HTERT RPE-1 (cell line): ENCODE results near the gene FRMPD4.
"Not testable (repeated sequence)": the region's sequence is repeated elsewhere in the genome, so short reads cannot be mapped to it uniquely, and the experiment has no call there.

Experiments used
- in situ Hi-C: fragments of 300-500 bp; cut with MboI; formaldehyde crosslinking; loops from 4 replicates; pipeline ENCODE4 v1.14.3; 2020; ENCODE audit warnings: low sequenced_read_pairs

FRMPD4 gene

DNA sequence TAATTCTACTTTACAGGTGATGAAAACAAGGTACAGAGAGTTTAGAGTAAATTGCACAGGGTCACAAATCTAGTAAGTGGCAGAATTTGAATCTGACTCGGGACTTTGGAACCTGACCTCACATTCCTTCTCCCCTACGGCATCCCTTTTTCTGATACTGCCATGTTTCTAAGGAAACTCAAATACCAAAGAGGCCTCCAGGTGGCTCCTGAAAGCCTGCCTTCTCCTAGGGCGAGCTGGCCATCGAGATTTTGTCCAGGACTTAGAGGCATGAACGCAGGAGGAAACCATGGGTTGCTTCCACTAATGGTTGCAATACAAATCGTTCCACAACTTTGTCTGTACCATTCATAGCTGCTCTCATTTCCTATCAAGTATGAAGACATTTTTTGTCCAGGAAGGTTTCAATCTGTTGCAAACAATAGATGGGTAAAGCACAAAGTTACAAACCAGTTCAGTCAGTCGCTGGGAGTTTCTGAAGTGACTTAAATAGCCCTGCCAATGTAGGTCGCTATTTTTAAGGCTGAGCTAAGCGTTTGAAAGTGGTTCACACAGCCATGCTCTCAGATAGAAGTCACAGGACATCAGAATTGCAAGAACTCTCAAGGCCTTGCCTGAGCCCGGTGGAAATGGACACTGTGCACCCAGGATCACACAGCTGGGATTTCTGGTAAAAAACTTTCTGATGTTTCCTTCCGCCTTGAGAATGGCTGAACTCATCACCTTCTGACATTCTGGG, 356.3 kb downstream of the FRMPD4 start:
- in situ Hi-C loops = no loop called here

DNA sequence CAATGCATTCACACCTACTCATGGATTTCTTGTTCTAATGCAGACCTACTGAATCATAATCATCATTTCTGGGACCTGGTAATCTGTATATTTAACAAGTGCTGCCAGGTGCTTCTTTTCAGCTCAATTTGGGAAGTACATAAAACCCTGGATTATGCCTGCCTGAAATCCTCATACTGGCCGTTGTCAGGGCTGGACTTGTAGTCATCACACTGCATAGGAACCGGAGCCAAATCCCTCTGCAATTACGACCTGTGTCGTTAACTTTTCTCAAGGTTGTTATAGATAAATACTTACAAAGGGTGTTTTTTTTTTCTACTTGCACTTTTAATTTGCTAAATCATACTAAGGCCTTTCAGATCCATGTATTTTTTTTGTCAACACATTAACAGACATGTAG, 358.1 kb downstream of the FRMPD4 start:
- in situ Hi-C loops = no loop called here

DNA sequence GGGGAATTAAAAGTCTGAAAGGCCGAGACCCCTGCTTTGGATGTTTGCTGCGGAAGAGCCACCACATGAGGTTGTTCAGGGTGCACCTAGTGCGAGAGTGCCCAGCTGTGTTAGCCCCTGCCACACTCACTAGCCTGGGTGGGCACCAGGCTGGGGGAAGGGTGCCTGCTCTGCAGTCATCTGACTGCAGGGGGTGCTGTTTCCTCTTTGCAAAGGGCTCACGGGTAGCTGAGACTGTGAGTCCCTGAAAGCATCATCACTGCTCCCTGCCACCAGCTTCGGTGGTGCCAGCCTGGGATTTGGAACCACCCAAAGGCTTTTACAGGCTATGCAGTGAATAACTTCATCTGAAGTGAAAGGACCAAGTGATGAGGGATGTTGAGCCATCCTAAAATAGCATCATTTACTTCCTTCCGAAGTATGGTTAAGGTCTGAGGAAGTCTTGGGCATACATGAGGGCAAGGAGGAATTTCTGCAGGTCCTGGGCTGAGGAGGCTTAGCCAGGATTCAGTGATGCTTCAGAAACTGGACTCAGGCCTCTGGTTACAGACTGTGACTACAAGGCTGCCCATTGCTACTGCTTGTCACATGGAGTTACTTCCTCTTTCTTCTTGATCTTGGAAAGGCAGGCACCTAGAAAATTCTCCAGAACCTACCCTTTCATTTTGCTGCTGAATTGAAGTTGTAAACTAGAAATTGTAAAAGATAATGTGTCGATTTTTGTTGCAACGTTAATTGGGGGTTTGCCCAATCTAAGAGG, 359.7 kb downstream of the FRMPD4 start:
- in situ Hi-C loops = no loop called here

DNA sequence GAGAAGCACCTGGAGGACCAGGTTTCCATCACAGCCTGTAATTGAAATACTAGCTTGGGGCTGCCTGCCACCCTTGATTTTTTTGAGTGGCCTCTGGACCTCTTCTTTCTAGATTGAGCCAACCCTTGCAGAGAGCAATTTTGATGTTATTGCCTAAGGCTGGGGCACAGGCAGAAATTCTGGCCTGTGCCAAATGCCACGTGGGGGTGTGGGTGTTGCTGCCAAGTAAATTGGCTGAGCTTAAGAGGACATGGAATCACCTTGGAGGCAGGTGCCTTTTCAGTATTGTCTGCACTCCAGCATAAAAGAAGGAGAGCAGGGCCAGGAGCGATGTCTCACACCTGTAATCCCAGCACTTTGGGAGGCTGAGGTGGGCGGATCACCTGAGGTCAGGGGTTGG, 366.9 kb downstream of the FRMPD4 start:
- in situ Hi-C loops = no loop called here

DNA sequence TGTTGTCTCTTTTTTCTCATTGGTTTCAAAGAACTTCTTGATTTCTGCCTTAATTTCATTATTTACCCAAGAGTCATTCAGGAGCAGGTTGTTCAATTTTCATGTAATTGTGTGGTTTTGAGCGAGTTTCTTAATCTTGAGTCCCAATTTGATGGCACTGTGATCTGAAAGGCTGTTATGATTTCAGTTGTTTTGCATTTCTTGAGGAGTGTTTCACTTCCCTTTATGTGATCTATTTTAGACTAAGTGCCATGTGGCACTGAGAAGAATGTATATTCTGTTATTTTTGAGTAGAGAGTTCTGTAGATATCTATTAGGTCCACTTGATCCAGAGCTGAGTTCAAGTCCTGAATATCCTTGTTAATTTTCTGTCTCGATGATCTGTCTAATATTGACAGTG, 377.1 kb downstream of the FRMPD4 start:
- in situ Hi-C loops = not testable (repeated sequence)

DNA sequence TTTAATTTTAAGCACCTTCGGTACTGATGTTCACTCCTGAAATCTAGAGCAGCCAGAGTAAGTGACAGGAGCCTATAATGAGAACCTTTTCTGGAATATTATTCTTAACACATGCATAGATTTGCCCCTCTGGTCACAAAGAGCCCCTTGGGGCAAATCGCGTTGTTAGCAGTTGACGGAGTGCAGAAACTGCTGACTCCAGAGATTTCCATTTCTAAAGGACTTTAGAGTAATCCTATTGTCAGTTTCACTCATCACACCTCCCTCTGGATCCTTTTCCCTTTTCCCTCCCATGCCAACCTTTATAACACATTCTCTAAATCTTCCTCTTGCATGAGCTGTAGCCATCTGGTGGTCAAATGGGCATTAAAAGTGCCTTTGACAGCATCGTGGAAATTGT, 388.0 kb downstream of the FRMPD4 start:
- in situ Hi-C loops = no loop called here

DNA sequence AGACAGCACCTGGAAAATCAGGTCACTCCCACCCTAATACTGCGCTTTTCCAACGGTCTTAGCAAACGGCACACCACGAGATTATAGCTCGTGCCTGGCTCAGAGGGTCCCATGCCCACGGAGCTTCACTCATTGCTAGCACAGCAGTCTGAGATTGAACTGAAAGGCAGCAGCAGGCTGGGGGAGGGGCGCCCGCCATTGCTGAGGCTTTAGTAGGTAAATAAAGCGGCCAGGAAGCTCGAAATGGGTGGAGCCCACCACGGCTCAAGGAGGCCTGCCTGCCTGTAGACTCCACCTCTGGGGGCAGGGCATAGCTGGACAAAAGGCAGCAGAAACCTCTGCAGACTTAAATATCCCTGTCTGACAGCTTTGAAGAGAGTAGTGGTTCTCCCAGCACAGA, 399.8 kb downstream of the FRMPD4 start:
- in situ Hi-C loops = not testable (repeated sequence)

DNA sequence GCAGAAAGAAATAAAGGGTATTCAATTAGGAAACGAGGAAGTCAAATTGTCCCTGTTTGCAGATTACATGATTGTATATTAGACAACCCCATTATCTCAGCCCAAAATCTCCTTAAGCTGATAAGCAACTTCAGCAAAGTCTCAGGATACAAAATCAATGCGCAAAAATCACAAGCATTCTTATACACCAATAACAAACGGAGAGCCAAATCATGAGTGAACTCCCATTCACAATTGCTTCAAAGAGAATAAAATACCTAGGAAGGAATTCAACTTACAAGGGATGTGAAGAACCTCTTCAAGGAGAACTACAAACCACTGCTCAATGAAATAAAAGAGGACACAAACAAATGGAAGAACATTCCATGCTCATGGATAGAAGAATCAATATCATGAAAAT, 404.0 kb downstream of the FRMPD4 start:
- in situ Hi-C loops = not testable (repeated sequence)

DNA sequence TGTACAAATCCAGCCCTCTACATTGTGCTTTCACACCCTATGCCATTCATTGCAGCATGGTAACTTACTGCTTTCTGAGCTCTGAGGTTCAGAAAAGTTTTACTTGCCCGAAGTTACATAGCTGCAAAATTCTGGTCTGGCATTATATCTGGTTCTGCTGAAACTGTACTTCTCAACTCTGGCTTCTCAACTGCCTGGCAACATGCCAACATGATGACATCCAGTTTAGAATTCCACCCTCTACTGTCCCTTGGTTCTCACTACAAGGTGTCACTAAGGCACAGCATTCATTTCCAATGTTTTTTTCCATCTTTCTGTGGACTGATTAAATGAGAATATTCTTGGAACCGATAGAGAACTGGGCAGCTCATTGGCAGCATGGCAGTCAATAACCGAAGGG, 410.1 kb downstream of the FRMPD4 start:
- in situ Hi-C loops = no loop called here

DNA sequence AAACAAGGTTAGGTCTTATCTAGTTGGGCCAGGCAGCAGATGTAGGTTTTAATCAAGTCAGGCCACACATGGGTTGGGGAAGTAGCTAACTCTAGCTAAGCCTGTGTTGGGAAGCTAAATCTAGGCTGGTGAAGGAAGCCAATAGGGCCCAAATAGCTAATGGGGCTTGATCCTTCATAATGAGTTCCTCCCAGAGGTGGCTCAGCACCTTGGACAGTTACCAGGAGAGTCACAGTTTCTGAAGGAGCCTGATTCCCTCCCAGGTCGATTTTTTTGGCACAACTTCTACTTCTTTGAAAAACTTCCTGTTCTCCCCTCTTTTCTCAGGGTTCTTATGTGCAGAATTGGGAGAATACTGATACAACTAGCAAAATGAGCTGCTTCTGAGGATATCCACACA, 410.5 kb downstream of the FRMPD4 start:
- in situ Hi-C loops = no loop called here

DNA sequence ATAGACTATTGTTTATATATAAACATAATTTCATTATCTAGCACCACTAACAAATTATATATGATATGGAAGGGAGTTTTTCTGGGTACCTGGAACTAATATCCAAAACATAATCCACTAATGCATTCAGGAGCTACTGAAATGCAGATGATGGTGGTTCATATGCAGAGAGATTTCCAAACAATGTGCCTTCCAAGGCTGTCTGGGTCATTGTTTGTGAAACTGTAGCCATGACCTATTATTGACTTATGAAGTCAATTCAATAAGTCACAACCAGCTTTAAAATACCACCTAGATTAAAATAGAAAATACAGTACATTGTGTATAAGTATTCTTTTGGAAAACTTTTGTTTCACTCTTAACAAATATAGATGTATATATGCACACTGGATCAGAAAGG, 415.9 kb downstream of the FRMPD4 start:
- in situ Hi-C loops = no loop called here

DNA sequence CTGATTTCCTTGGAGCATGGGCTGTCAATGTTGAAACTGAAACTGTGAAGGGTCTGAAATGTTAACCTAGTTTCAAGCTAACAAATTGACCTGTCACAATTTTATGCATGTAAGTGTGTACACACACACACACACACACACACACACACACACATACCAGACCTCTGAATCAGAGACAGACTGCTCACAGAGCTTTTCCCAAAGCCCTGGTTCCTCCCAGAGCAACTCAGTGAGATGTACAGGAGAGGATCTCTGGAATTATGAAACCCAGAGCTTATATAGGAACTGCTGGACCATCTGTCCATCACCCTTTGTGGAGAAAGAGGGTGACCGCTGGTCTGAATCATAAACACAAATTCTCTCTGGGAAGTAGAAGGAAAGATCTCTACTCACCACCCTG, 424.8 kb downstream of the FRMPD4 start:
- in situ Hi-C loops = no loop called here

DNA sequence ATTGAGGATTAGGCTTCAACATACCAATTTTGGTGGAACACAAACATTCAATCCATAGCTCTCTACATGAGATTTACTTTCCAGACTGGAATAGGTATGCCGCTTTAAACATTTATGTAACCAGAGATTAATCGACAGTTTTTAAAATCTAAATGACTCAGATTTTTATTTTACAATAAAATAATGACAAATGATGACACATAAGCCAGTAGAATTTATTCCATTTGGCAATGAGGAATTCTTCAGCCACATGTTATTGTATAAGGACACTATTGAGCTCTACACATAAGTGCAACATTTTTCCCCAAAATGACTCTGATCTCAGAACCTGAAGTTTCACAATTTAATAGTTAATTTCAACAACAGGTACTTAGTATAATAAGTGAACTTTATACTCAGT, 425.9 kb downstream of the FRMPD4 start:
- in situ Hi-C loops = no loop called here

DNA sequence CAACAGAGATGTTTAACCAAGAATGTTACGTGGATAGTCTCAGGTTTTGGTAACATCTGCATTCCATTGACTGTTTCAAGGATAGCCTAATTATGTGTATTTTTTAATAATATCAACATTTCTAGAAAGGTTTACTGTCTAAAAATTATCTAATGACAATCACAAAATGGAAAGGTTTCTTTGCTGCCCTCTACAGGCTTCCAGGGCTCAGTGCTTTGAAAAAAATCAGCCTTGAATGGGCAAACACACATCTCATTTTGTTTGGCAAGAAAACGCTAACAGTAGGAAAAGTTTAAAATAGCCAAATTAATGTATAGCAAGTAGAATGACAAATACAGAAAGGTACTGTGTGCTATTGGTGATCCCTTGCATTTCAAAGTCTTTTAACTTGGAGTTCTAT, 429.6 kb downstream of the FRMPD4 start:
- in situ Hi-C loops = no loop called here

DNA sequence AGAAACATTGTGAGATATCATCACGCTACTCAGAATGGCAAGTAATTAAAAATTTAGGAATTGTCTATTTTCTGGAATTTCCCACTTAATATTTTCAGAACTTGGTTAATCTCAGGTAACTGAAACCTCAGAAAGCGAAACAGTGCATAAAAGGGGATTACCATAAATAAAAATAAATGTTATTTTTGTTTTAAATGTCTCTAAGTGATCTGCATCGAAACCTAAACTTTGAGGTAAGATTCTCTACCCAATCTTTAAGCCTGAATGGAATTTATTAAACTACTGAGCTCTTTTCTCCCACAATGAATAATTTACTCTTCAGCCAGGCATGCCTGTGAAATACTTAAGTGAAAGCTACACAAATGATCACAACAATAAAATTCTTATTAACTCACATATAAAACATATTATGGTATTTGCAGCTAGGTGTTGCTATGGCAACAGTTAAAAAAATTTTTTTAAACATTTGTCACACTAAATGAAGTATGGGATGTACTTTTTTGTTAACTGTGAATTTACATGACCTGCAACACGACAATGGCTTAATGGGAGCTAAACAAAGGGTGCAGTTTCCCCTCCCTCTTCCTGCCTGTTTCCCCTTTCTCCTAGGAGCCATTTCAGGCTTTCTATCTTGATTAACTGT, 432.7 kb downstream of the FRMPD4 start:
- in situ Hi-C loops = no loop called here

DNA sequence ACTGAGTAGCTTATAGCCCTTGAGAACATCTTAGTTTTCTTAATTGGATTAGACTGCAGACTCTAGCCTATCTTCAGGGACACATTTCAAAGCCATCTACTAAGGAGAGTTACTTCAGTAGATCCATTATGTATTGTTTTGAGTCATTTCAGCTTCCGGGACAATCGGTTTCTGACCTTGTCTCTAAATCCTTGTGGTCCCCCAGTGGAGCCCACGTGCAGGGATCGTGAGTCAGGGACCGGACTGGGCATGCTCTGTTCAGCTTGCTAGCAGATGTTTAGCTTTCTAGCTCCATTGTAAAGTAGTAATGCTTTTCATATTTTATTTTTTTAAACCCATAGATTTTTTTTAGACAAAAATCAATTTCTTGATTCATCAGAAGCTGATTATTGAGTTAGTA, 441.0 kb downstream of the FRMPD4 start:
- in situ Hi-C loops = no loop called here

DNA sequence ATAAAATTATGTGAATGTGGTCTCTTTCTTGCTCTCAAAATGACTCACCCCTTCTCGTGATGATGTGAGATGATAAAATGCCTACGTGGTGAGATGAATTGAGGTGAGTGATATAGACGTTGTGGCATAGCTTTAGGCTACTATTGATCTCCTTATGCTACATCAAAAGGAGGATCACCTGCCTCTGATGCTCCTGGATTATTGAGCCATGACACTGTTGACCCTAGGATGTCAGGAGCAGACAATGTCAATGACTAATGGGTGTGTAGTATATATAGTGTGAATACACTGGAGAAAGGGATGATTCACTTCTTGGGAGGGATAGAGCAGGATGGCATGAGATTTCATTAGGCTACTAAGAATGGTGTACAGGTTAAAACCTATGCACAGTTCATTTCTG, 442.3 kb downstream of the FRMPD4 start:
- in situ Hi-C loops = no loop called here

DNA sequence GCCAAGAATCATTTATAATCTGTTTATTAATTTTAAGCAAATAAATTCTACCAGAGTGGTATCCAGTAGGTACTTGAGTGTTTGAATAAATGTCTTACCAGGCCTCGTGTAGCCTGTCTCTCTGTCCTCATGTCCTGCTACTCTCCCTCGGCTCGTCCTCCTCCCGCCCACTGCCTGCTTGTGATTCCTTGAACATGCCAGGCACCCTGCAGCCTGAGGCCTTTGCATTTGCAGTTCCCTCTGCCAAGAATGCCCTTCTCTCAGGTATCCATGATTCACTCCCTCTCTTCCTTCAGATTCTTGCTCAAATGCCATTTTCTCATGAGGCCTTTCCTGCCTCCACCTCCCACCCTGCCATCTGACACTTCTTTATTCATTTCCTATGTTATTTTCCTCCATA, 443.3 kb downstream of the FRMPD4 start:
- in situ Hi-C loops = no loop called here

DNA sequence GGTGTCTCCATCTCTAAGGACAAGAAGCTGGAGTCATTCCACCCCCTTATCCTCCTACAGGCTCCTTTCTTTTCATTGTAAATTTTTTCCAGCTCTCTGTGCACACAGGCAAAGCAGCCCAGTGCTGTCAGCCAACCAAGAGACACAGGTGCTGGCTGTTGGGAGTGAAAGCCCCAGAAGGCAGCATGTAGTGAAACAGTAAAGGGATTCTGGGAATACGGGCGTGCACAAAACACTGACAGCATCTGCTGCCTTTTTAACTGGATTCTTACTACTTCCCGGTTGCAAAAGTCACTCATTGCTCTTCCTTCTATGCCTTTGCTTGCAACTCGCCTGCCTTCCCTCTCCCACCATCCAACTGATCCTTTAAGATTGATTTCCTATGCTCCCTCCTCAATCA, 444.4 kb downstream of the FRMPD4 start:
- in situ Hi-C loops = no loop called here

DNA sequence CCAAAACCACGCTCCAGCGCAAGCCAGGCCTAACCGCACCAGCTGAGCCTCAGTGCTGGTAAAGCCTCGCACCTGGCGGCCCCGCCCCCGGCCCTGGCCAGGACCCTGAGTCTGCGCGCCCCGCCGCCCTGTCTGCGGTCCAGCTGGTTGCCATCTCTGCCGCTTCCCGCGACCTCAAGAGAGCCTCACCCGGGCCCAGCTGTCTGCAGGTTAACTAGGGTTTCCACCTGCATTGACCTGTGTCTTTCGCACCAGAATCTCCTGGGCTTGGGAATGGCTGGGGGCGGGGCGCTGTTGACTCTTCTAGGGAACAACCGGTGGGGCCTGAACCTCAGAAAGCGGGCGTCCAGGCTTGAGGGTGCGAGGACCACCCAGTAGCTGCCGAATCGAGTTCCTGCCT, 445.3 kb downstream of the FRMPD4 start:
- in situ Hi-C loops = no loop called here

DNA sequence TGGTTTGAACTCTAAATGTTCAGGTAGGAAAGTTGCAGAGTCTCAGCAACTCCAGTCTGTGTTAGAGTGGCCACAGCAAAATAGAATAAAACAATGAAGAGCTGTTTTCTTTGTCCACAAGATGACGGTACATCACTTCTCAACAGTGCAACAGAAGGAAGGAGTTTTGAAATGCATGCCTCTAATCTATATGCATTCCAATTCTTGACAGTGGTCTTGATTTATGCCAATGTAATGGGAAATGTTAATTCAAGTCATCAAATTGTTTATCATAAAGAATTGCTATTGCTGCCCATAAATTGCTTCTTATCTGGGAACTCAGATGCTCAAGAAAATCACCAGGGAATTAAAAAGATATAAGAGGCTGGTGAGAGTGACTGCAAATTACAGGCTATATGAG, 457.4 kb downstream of the FRMPD4 start:
- in situ Hi-C loops = no loop called here

DNA sequence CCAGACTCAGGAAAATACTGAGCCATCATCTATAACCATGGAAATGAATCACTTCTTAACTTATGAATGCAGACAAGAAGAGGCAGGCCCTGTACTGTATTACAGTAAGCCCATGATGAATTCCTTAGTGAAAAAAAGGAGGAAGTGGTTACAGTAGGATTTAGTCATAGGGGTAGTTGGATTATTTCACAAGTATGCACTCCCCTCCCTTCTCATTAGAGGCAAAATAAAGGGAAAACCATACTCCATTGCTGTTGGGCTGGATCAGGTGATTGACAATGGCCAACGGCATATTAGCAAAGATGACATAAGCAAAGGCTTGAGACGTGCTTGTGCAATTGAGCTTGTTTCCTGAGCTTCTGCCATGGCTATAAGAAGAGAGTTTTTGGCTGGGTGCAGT, 471.8 kb downstream of the FRMPD4 start:
- in situ Hi-C loops = no loop called here
